Measurements from ENCODE around the gene GPR37.

Gene GPR37

DNA sequence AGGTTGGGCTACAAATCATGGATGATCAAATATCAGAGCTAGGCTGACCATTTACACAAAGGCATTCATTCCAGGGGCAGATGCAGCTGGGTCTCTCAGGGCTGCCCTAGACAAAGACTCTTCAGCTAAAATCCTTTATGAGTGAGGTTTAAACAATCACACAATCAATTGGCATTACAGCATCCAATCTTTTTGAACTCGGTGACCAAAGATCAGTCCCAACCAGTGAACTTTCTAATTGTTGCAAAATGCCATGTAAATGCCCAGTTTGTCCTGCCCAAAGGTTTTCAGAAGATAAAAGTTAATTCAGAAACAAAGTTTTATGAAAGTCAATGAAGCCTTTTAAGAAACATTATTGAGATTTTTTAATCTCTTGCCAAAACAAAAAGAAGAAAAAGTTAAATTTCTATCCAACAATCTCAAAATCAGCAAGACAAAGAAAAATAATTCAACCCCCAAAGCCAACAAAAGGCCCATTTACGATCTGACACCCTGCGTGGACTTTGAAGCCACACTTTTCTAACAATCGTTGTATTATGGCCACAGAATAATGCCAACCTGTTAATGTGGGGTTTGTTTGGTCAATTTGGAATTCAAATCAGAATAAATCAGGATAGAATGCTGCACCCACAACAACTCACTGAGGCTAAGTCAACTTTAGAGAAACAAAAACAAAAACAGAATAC is 40.9 kb downstream of the GPR37 start:
- no peak overlapping the region for H3K27ac ChIP-seq
- no peak overlapping the region for H3K4me3 ChIP-seq (ENCODE audit: low read depth in 1 of 2, low read length in 1 of 2)
- no peaks in the 10 kb centered on the region for H3K36me3 ChIP-seq
- no peaks in the 10 kb centered on the region for H3K4me1 ChIP-seq (ENCODE audit: control insufficient read depth in 1 of 2, insufficient read depth in 1 of 2, low read depth in 1 of 2, low read length in 1 of 2)
- TF ChIP-seq CTCF (IDR thresholded peaks at IDR 0.05) = no peak
- no peaks in the 10 kb centered on the region for H3K27me3 ChIP-seq
- H3K9me3 ChIP-seq = no peaks in the 10 kb centered on the region

DNA sequence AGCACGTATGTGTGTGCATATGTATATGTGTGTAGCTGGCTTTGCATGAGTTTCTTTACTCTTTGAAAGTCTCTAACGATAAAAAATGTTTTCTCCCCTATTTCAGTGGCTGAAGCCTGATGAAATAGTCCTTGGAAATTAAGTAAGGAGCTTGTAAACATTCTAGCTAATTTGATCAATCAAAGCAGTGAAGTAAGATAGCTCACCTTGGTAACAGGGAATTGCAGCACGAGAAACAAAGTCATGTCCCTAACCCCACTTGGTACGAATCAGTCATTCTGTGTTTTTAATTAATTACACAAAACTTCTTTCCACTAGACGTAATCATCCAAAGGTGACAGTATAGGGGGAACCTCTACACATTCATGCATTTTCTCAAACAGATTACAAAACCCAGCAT is 41.5 kb downstream of the GPR37 start:
- no peak for TF ChIP-seq CTCF (IDR thresholded peaks at IDR 0.05)
- H3K36me3 ChIP-seq = no peaks in the 10 kb centered on the region
- H3K27ac ChIP-seq = no peak overlapping the region
- no peak overlapping the region for H3K4me3 ChIP-seq (ENCODE audit: low read depth in 1 of 2, low read length in 1 of 2)
- no peaks in the 10 kb centered on the region for H3K9me3 ChIP-seq
- H3K4me1 ChIP-seq (ENCODE audit: control insufficient read depth in 1 of 2, insufficient read depth in 1 of 2, low read depth in 1 of 2, low read length in 1 of 2) = no peaks in the 10 kb centered on the region
- no peaks in the 10 kb centered on the region for H3K27me3 ChIP-seq

GRCh38 chr7:124723012-124723411 is 42.6 kb downstream of the GPR37 start:
- no peaks in the 10 kb centered on the region for H3K36me3 ChIP-seq
- no peak overlapping the region for H3K4me3 ChIP-seq (ENCODE audit: low read depth in 1 of 2, low read length in 1 of 2)
- no peak for TF ChIP-seq CTCF (IDR thresholded peaks at IDR 0.05)
- no peaks in the 10 kb centered on the region for H3K9me3 ChIP-seq
- H3K27ac ChIP-seq = no peak overlapping the region
- H3K4me1 ChIP-seq (ENCODE audit: control insufficient read depth in 1 of 2, insufficient read depth in 1 of 2, low read depth in 1 of 2, low read length in 1 of 2) = no peaks in the 10 kb centered on the region
- no peaks in the 10 kb centered on the region for H3K27me3 ChIP-seq

DNA sequence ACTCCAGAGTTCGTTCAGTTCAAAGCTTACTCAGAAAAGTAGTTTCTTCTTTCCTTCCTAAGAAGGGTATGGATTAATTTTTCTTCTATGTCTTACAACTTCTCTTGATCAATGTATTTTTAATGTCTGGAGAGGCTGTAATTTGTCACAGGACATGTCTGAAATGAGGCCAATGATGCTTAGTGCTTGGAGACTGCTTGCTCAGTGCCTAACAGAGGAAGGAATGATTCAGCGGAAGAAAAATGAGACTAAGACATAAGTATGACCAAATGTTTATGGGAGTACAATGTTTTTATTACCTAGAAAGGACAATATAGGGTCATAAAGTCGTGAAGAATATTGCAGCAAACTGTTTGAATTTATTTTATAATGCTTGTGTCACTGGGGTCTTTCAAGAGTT is 43.3 kb downstream of the GPR37 start:
- Histone ChIP-seq H3K4me3 (ENCODE audit: low read depth in 1 of 2, low read length in 1 of 2) (no peak overlapping the region), H3K27ac (no peak overlapping the region), H3K36me3 (no peaks in the 10 kb centered on the region), H3K27me3 (no peaks in the 10 kb centered on the region), H3K4me1 (ENCODE audit: control insufficient read depth in 1 of 2, insufficient read depth in 1 of 2, low read depth in 1 of 2, low read length in 1 of 2) (no peaks in the 10 kb centered on the region), H3K9me3 (no peaks in the 10 kb centered on the region)
- TF ChIP-seq CTCF (IDR thresholded peaks at IDR 0.05) = no peak

DNA sequence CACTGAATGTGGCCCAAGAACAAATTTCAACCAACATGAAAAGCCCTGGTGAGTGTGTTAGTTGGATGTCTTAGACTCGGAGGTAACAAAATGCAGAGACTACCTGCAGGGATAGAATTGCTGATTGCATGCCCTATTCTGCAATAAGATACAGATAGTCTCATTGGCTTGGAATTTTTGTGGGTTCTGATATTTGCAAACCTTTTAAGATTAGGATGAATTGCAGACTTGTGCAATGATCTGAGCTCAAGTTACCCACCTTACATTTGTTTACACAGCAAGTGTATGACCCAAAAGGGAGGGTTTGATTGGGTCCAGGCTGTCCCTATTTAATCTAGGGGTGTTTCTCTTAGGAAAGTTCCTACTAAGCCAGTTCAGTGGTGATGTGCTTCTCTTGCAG is 45.4 kb downstream of the GPR37 start:
- no peak for TF ChIP-seq CTCF (IDR thresholded peaks at IDR 0.05)
- no peaks in the 10 kb centered on the region for H3K27me3 ChIP-seq
- H3K4me1 ChIP-seq (ENCODE audit: control insufficient read depth in 1 of 2, insufficient read depth in 1 of 2, low read depth in 1 of 2, low read length in 1 of 2) = no peaks in the 10 kb centered on the region
- no peaks in the 10 kb centered on the region for H3K36me3 ChIP-seq
- no peak overlapping the region for H3K27ac ChIP-seq
- no peaks in the 10 kb centered on the region for H3K9me3 ChIP-seq
- no peak overlapping the region for H3K4me3 ChIP-seq (ENCODE audit: low read depth in 1 of 2, low read length in 1 of 2)
